Activated CD4-positive, CD25-positive, alpha-beta regulatory T cell treated with anti-CD3 and anti-CD28 coated beads, Interleukin-2, amount 50 U/mL, for 72 hours (primary cell): ENCODE measurements around the gene RNF150.
"Not testable (repeated sequence)": the region's sequence is repeated elsewhere in the genome, so short reads cannot be mapped to it uniquely, and the experiment has no call there.

ENCODE experiments used
- DNase-seq: peaks from one replicate; pipeline ENCODE4 v3.0.0; 2021

The RNF150 gene

DNA sequence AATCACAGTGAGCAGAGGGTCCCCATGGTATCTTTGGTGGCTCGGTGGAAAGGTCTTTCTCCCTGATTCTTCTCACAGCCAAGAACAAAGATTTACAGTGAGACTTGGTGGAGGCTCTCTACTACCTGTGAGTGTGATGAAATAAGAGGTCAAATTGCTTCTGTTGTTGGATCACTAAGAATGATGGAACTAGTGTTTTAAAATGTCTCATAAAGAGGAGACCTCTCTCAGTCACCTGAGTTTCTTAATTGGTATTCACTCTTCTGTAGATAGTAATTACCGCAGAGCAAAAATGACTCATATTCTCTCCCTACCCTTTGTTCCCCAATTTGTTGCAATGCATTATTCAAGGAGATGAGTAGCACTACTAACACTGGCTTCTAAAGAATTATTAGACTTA, 276.2 kb downstream of the RNF150 start:
- DNase-seq, result no peak

- DNase-seq, result no peak
Measured at GRCh38 chr4:140856621-140857062, 276.6 kb downstream of the RNF150 start.

GRCh38 chr4:140854168-140854567, 279.1 kb downstream of the RNF150 start:
- DNase-seq, result no peak

- DNase-seq, result no peak
Measured at GRCh38 chr4:140851804-140852203, 281.5 kb downstream of the RNF150 start.

GRCh38 chr4:140851032-140851636, 282.1 kb downstream of the RNF150 start:
- DNase-seq, result no peak

- no peak for DNase-seq
Measured at GRCh38 chr4:140849526-140849925, 283.7 kb downstream of the RNF150 start.

- DNase-seq, result no peak
Measured at GRCh38 chr4:140846736-140847135, 286.5 kb downstream of the RNF150 start.

GRCh38 chr4:140844061-140844460, 289.2 kb downstream of the RNF150 start:
- no peak for DNase-seq

DNA sequence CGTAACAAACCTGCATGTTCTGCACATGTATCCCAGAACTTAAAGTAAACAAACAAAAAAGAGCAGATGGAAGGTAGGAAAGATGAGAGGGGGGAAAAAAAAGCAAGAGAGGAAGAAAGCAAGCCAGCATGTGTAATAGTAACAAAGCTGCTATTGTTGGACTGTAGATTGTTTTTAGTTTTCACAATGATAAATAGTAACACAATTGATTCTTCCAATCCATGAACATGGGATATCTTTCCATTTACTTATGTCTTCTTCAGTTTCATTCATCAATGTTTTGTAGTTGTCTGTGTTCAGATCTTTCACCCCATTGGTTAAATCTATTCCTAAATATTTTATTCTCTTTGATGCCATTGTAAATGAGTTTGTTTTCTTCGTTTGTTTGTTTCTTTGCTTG, 292.1 kb downstream of the RNF150 start:
- DNase-seq, result no peak

GRCh38 chr4:140839888-140840790, 293.1 kb downstream of the RNF150 start:
- no peak for DNase-seq

DNA sequence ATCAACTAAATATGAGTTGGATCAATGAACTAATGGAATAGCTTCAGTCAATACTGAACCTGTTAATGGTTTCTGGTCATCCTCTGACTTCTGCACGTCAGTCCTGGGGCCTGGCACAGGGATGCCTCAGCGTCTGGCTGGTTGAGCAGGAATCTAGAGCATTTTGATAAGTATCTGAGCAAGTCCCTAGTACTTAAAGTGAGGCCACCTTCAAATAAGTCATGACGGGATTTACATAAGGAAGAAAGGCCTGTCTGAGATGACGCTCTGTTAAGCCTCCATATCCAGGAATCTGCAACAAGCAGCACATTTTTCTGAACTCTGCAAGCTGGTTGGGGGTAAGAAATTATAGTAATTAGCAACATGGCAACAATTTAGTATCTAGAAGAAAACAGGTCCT, 293.9 kb downstream of the RNF150 start:
- DNase-seq, result no peak

DNA sequence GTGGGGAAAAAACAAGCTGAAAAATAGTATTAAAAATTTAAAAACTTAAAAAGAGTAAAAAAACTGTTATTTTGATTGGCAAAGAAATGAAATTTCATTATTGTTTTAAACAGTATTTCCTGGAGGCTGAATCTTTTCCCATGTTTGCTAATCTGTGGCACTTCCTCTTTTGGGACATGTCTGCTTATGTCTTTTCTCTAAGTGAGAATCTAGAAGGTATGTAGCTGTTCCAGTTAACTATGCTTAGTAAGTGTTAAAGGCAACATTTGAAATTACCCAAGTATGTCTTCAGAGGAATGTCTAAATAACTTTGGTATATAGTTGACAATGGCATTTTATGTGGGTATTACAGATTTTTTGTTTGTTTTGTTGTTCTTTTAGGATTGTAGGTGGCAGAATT, 295.5 kb downstream of the RNF150 start:
- DNase-seq, result no peak

- no peak for DNase-seq
Measured at GRCh38 chr4:140834839-140835495, 298.3 kb downstream of the RNF150 start.

- DNase-seq, result no peak
Measured at GRCh38 chr4:140833280-140833679, 300.0 kb downstream of the RNF150 start.

- DNase-seq, result no peak
Measured at GRCh38 chr4:140829825-140830224, 303.4 kb downstream of the RNF150 start.

DNA sequence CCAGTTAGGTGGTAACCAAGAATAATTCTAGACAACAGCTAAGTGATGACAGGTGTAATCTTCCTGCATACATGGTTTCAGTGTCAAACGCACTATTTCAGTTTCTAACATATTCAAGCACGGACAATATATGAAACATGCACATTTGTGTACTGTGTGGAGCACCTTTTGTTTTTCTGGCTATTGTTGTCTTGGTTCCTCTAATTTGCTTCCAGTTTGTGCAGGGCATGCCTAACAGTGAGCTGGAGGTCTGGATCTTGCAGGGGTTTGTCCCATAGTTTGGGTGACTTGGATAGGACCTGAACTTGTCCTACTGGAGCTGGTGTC, 306.6 kb downstream of the RNF150 start:
- DNase-seq, result no peak

DNA sequence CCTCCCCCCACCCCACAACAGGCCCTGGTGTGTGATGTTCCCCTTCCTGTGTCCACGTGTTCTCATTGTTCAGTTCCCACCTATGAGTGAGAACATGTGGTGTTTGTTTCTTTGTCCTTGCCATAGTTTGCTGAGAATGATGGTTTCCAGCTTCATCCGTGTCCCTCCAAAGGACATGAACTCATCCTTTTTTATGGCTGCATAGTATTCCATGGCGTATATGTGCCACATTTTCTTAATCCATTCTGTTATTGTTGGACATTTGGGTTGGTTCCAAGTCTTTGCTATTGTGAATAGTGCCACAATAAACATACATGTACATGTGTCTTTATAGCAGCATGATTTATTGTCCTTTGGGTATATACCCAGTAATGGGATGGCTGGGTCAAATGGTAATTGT, 312.7 kb downstream of the RNF150 start:
- not testable (repeated sequence) for DNase-seq

- DNase-seq, result no peak
Measured at GRCh38 chr4:140819610-140820009, 313.7 kb downstream of the RNF150 start.

GRCh38 chr4:140818433-140818832, 314.8 kb downstream of the RNF150 start:
- DNase-seq, result no peak

DNA sequence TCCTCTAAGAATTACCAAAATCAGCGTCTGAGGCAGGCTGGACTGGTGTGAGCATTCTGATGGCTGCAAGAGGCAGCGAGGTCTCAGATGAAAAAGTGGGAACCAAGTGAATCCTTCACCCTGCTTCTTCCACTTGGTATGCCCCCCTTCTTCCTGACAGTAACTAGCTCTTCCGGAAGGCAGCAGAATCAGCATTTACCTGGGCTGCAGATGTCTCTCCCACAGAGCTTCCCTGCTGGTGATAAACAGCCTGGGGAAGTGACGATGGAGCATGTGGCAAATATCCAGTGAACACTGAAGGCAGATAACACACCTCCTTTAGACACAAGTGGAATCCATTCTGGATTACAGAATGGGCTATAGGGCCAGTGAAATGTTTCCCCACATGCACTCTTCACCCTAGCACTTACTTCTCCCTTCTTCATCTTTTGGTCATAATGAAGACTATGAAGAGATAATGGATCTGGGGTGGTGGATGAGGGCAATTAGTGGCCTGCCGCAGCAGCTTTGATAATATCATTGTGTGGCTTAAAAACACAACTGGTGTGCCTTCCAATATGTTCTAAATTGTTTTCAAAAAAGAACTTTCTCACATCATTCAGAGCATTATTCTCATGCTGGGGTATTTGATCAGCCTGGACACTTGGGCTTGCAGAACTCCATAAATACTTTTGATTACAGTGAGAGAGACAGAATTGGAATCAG, 316.3 kb downstream of the RNF150 start:
- no peak for DNase-seq

DNA sequence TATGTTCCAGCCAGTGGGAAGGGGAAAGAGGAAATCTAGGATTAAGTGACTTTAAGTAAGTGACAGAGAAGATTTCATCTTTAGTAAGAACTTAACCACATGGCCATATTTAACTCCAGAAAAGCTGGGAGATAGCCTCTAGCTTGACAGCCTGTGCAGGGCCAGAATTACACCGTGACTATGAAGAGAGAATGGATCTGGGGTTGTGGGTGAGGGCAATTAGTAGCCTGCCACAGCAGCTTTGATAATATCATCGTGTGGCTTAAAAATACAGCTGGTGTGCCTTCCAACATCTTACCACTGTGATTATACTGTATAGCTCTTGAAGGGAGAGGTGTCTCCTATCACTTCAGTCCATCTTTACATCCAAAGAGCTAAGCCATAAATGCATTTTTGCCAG, 319.5 kb downstream of the RNF150 start:
- no peak for DNase-seq

- no peak for DNase-seq
Measured at GRCh38 chr4:140812916-140813315, 320.4 kb downstream of the RNF150 start.

GRCh38 chr4:140811429-140811828, 321.8 kb downstream of the RNF150 start:
- DNase-seq, result no peak
